Neural cell (in vitro differentiated cells): Measurements from ENCODE around the gene RGS6. TPM values are rescaled to one million over a fixed set of nuclear protein-coding genes. Genes with fewer than 3 reads are reported as not detected.

Experiments used
- H2AFZ ChIP-seq: fragments of 200-600, 300-800 bp; sonication (generic), shearing (Covaris generic); 2 replicates; pipeline ENCODE4 v1.6.0; 2014; ENCODE audit warnings: low read depth, mild to moderate bottlenecking, antibody characterized with exemption, low read length, moderate library complexity
- H3F3A ChIP-seq: fragments of 200-600 bp; shearing (Covaris generic); 2 replicates; pipeline ENCODE4 v1.6.1; 2016; ENCODE audit warnings: mild to moderate bottlenecking, moderate library complexity, mixed read lengths, antibody characterized with exemption, low read length; ENCODE audit not compliant: insufficient read depth, poor library complexity, severe bottlenecking
- H3K27ac ChIP-seq: fragments of 200-600, 300-800 bp; sonication (generic), shearing (Covaris generic); 2 replicates; pipeline ENCODE4 v1.5.1; 2014; ENCODE audit warnings: mild to moderate bottlenecking, low read length, moderate library complexity
- H3K27me3 ChIP-seq: fragments of 300-800, 200-600 bp; sonication (generic), shearing (Covaris generic); 2 replicates; pipeline ENCODE4 v1.6.0; 2014; ENCODE audit warnings: mild to moderate bottlenecking, low read depth, low read length, moderate library complexity; ENCODE audit not compliant: insufficient read depth
- H3K36me3 ChIP-seq: fragments of 300-800, 200-600 bp; sonication (generic), shearing (Covaris generic); 2 replicates; pipeline ENCODE4 v1.5.1; 2014; ENCODE audit warnings: mild to moderate bottlenecking, antibody characterized with exemption, low read length, moderate library complexity; ENCODE audit not compliant: insufficient read depth
- H3K4me2 ChIP-seq: fragments of 300-800, 200-600 bp; sonication (generic), shearing (Covaris generic); 2 replicates; pipeline ENCODE4 v1.6.0; 2014; ENCODE audit warnings: mild to moderate bottlenecking, low read length
- H3K4me3 ChIP-seq: fragments of 300-800, 200-600 bp; sonication (generic), shearing (Covaris generic); 2 replicates; pipeline ENCODE4 v1.5.1; 2014; ENCODE audit warnings: mild to moderate bottlenecking, low read length, moderate library complexity
- H3K79me2 ChIP-seq: fragments of 200-600 bp; shearing (Covaris generic); replicated peaks from 2 replicates; pipeline ENCODE4 v1.6.0; 2014; ENCODE audit warnings: mild to moderate bottlenecking, low read length, moderate library complexity; ENCODE audit not compliant: insufficient read depth
- H3K9ac ChIP-seq: fragments of 300-800, 200-600 bp; sonication (generic), shearing (Covaris generic); 2 replicates; pipeline ENCODE4 v1.6.1; 2016; ENCODE audit warnings: mild to moderate bottlenecking, low read length, mixed read lengths
- H3K9me2 ChIP-seq: fragments of 200-600 bp; shearing (Covaris generic); 2 replicates; pipeline ENCODE4 v1.6.1; 2016; ENCODE audit warnings: mild to moderate bottlenecking, low read length, mixed read lengths; ENCODE audit not compliant: insufficient read depth
- H3K9me3 ChIP-seq: fragments of 200-600, 300-800 bp; sonication (generic), shearing (Covaris generic); 2 replicates; pipeline ENCODE4 v1.6.1; 2016; ENCODE audit warnings: mild to moderate bottlenecking, mixed run types, low read length, moderate library complexity, mixed read lengths
- H4K20me1 ChIP-seq: fragments of 200-600 bp; shearing (Covaris generic); 2 replicates; pipeline ENCODE4 v1.6.1; 2016; ENCODE audit warnings: mild to moderate bottlenecking, mixed run types; ENCODE audit not compliant: insufficient read depth
- EP300 ChIP-seq: fragments of 450-650 bp; conservative IDR thresholded peaks from 2 replicates; pipeline ENCODE4 v1.6.1; 2014; ENCODE audit warnings: antibody characterized with exemption, mild to moderate bottlenecking, moderate library complexity; ENCODE audit not compliant: poor library complexity, severe bottlenecking
- EZH2 ChIP-seq: fragments of 200-600, 300-800 bp; shearing (Covaris generic), sonication (generic); IDR thresholded peaks from 2 replicates; pipeline ENCODE4 v1.6.1; 2014; ENCODE audit warnings: antibody characterized with exemption, low read length, borderline replicate concordance, mild to moderate bottlenecking; ENCODE audit not compliant: insufficient read depth, poor library complexity, severe bottlenecking
- MXI1 ChIP-seq: fragments of 450-650 bp; conservative IDR thresholded peaks from 2 replicates; pipeline ENCODE4 v1.6.1; 2014; ENCODE audit warnings: antibody characterized with exemption, mild to moderate bottlenecking; ENCODE audit not compliant: poor library complexity, severe bottlenecking
- POLR2AphosphoS5 ChIP-seq: IDR thresholded peaks from 2 replicates; pipeline ENCODE4 v1.6.1; 2012
- RAD21 ChIP-seq: fragments of 450-650 bp; conservative IDR thresholded peaks from 2 replicates; pipeline ENCODE4 v1.6.1; 2014; ENCODE audit warnings: antibody characterized with exemption, mild to moderate bottlenecking, moderate library complexity
- SMC3 ChIP-seq: fragments of 450-650 bp; conservative IDR thresholded peaks from 2 replicates; pipeline ENCODE4 v1.6.1; 2014; ENCODE audit warnings: antibody characterized with exemption, mild to moderate bottlenecking, moderate library complexity; ENCODE audit not compliant: poor library complexity
- TAF1 ChIP-seq: IDR thresholded peaks from 2 replicates; pipeline ENCODE4 v1.6.1; 2012; ENCODE audit warnings: low read depth
- polyA plus RNA-seq: library from polyadenylated mRNA; depleted of rRNA; stranded (reverse); fragments of >200 nt; gene quantifications from 2 replicates; pipeline ENCODE4 v1.2.3, GENCODE V29; 2014
- TF ChIP-seq, protein P1 (sequence below): fragments of 450-650 bp; IDR thresholded peaks from 2 replicates; pipeline ENCODE4 v1.5.1; 2014; ENCODE audit warnings: antibody characterized with exemption, mild to moderate bottlenecking, moderate library complexity; ENCODE audit not compliant: poor library complexity, severe bottlenecking
- TF ChIP-seq, protein P2 (sequence below): IDR thresholded peaks from 2 replicates; pipeline ENCODE4 v1.6.1; 2012; ENCODE audit warnings: borderline replicate concordance

The RGS6 gene
- polyA plus RNA-seq, 1 donor from 2014 or later, result 7.3 TPM

DNA sequence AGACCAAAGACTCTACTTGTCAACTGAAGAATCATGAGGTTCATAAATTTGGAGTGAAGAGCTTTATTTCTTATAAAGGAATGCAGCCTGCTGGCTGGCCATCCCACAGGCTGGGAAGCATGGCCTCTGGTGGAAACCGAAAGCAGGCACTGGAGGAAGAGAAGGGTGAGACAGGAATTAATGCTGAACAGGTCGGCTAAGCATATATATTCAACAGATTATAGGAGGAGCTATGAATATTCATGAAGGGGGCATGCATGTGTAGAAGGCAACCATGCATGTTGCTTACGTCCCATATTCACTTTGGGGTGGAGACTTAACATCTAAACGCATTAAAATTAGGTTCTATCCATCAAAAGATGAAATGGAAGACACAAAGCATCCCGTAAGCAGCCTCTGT is 20.6 kb upstream of the RGS6 start:
- H3K79me2 ChIP-seq, result no peaks in the 10 kb centered on the region
- TF ChIP-seq TAF1 (no peak), EP300 (no peak), POLR2AphosphoS5 (no peak), MXI1 (no peak), RAD21 (no peak), SMC3 (no peak), EZH2 (no peak)
- TF ChIP-seq, protein P1, sequence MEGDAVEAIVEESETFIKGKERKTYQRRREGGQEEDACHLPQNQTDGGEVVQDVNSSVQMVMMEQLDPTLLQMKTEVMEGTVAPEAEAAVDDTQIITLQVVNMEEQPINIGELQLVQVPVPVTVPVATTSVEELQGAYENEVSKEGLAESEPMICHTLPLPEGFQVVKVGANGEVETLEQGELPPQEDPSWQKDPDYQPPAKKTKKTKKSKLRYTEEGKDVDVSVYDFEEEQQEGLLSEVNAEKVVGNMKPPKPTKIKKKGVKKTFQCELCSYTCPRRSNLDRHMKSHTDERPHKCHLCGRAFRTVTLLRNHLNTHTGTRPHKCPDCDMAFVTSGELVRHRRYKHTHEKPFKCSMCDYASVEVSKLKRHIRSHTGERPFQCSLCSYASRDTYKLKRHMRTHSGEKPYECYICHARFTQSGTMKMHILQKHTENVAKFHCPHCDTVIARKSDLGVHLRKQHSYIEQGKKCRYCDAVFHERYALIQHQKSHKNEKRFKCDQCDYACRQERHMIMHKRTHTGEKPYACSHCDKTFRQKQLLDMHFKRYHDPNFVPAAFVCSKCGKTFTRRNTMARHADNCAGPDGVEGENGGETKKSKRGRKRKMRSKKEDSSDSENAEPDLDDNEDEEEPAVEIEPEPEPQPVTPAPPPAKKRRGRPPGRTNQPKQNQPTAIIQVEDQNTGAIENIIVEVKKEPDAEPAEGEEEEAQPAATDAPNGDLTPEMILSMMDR, result no peak
- TF ChIP-seq, protein P2, sequence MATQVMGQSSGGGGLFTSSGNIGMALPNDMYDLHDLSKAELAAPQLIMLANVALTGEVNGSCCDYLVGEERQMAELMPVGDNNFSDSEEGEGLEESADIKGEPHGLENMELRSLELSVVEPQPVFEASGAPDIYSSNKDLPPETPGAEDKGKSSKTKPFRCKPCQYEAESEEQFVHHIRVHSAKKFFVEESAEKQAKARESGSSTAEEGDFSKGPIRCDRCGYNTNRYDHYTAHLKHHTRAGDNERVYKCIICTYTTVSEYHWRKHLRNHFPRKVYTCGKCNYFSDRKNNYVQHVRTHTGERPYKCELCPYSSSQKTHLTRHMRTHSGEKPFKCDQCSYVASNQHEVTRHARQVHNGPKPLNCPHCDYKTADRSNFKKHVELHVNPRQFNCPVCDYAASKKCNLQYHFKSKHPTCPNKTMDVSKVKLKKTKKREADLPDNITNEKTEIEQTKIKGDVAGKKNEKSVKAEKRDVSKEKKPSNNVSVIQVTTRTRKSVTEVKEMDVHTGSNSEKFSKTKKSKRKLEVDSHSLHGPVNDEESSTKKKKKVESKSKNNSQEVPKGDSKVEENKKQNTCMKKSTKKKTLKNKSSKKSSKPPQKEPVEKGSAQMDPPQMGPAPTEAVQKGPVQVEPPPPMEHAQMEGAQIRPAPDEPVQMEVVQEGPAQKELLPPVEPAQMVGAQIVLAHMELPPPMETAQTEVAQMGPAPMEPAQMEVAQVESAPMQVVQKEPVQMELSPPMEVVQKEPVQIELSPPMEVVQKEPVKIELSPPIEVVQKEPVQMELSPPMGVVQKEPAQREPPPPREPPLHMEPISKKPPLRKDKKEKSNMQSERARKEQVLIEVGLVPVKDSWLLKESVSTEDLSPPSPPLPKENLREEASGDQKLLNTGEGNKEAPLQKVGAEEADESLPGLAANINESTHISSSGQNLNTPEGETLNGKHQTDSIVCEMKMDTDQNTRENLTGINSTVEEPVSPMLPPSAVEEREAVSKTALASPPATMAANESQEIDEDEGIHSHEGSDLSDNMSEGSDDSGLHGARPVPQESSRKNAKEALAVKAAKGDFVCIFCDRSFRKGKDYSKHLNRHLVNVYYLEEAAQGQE, result no peak
- no peak overlapping the region for H3K9ac ChIP-seq
- H3F3A ChIP-seq, result no peaks in the 10 kb centered on the region
- H4K20me1 ChIP-seq, result no peaks in the 10 kb centered on the region
- H3K4me3 ChIP-seq, result no peak overlapping the region
- H3K4me2 ChIP-seq, result no peak overlapping the region
- no peaks in the 10 kb centered on the region for H3K9me3 ChIP-seq
- H2AFZ ChIP-seq, result no peak overlapping the region
- no peaks in the 10 kb centered on the region for H3K9me2 ChIP-seq
- H3K27ac ChIP-seq, result no peak overlapping the region
- H3K36me3 ChIP-seq, result no peaks in the 10 kb centered on the region
- no peaks in the 10 kb centered on the region for H3K27me3 ChIP-seq

DNA sequence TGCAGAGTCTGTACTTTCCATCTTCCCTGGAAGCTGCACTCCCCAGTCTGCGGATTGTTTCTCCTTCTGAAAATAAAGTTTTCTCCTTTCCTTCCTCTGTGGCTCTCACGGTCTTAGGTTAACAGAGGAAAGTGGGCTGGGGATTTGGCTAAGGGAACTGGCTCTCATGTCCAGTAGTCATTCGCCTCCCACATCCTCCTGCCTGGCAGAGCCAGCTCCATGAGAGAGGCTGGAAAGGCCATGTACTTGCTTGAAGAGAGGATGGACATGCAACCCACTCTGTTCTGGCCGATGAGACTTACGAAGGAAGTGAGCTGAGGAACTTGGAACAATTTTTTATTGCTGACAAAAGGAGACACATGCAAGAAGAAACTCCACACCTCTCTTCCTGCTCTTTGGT is 18.9 kb upstream of the RGS6 start:
- Histone ChIP-seq H3K27me3 (no peaks in the 10 kb centered on the region), H3K4me2 (no peak overlapping the region), H3K27ac (no peak overlapping the region), H2AFZ (no peak overlapping the region), H3K9ac (no peak overlapping the region), H3K79me2 (no peaks in the 10 kb centered on the region), H4K20me1 (no peaks in the 10 kb centered on the region), H3K9me3 (no peaks in the 10 kb centered on the region), H3K4me3 (no peak overlapping the region), H3F3A (no peaks in the 10 kb centered on the region), H3K36me3 (no peaks in the 10 kb centered on the region), H3K9me2 (no peaks in the 10 kb centered on the region)
- TF ChIP-seq, protein P1, result no peak
- TF ChIP-seq EZH2, result no peak
- TF ChIP-seq RAD21, result no peak
- TF ChIP-seq, protein P2, result no peak
- TF ChIP-seq MXI1, result no peak
- no peak for TF ChIP-seq SMC3
- TF ChIP-seq POLR2AphosphoS5, result no peak
- TF ChIP-seq TAF1, result no peak
- TF ChIP-seq EP300, result no peak
